Liver (tissue), 9 donors: ENCODE measurements around the gene ACD. TPM values are rescaled to one million over a fixed set of nuclear protein-coding genes. Genes with fewer than 3 reads are reported as not detected.

Experiments used
- DNase-seq: peaks from one replicate; pipeline ENCODE4 v3.0.0-alpha.2; 2017; ENCODE audit warnings: low spot score
- H3K27ac ChIP-seq, 2 donors: one replicate each; pipeline ENCODE4 v1.7.0; 2013; ENCODE audit warnings: inconsistent platforms in 2 of 2, low read length in 2 of 2, control low read depth in 1 of 2, low read depth in 1 of 2, mild to moderate bottlenecking in 1 of 2
- H3K27me3 ChIP-seq, 4 donors: one replicate each; pipeline versions ENCODE4 v1.6.1 to v1.7.0; 2013; ENCODE audit warnings: low read length in 3 of 4, inconsistent platforms in 1 of 4, mild to moderate bottlenecking in 1 of 4, moderate library complexity in 1 of 4; ENCODE audit not compliant: control insufficient read depth in 4 of 4, insufficient read depth in 4 of 4
- H3K36me3 ChIP-seq, 4 donors: one replicate each; pipeline versions ENCODE4 v1.6.1 to v1.7.0; 2013; ENCODE audit warnings: low read length in 3 of 4, mild to moderate bottlenecking in 3 of 4, low read depth in 1 of 4, moderate library complexity in 1 of 4; ENCODE audit not compliant: control insufficient read depth in 4 of 4, insufficient read depth in 3 of 4
- H3K4me1 ChIP-seq, 4 donors: one replicate each; pipeline versions ENCODE4 v1.6.1 to v1.7.0; 2013; ENCODE audit warnings: low read length in 3 of 4, mild to moderate bottlenecking in 3 of 4, moderate library complexity in 1 of 4; ENCODE audit not compliant: control insufficient read depth in 4 of 4, insufficient read depth in 4 of 4
- H3K4me3 ChIP-seq, 3 donors: one replicate each; pipeline versions ENCODE4 v1.6.1 to v1.7.0; 2013; ENCODE audit warnings: low read length in 3 of 3, control low read depth in 1 of 3, low read depth in 1 of 3, mild to moderate bottlenecking in 1 of 3
- H3K9ac ChIP-seq, 2 donors: one replicate each; pipeline ENCODE4 v1.7.0; 2013; ENCODE audit warnings: low read length in 2 of 2, mild to moderate bottlenecking in 2 of 2, moderate library complexity in 2 of 2, control low read depth in 1 of 2, low read depth in 1 of 2
- H3K9me3 ChIP-seq, 4 donors: one replicate each; pipeline versions ENCODE4 v1.6.1 to v1.7.0; 2013; ENCODE audit warnings: low read length in 3 of 4; ENCODE audit not compliant: control insufficient read depth in 4 of 4
- ATF3 ChIP-seq: IDR thresholded peaks from 2 replicates; pipeline ENCODE4 v1.6.1; 2016; ENCODE audit warnings: antibody characterized with exemption
- EGR1 ChIP-seq, 2 donors: IDR thresholded peaks; 2 replicates each; pipeline ENCODE4 v1.6.1; 2016 to 2018; ENCODE audit warnings: antibody characterized with exemption in 2 of 2, low read depth in 2 of 2
- FOXA1 ChIP-seq: IDR thresholded peaks from 2 replicates; pipeline ENCODE4 v1.6.1; 2016; ENCODE audit warnings: antibody characterized with exemption
- FOXA2 ChIP-seq: IDR thresholded peaks from 2 replicates; pipeline ENCODE4 v1.6.1; 2016; ENCODE audit warnings: antibody characterized with exemption
- GABPA ChIP-seq, 2 donors: IDR thresholded peaks in 1 of 2; conservative IDR thresholded peaks in 1 of 2; 2 replicates each; pipeline ENCODE4 v1.6.1; 2016; ENCODE audit warnings: antibody characterized with exemption in 2 of 2, mild to moderate bottlenecking in 1 of 2, moderate library complexity in 1 of 2
- HNF4A ChIP-seq, 2 donors: conservative IDR thresholded peaks; 2 replicates each; pipeline ENCODE4 v1.6.1; 2016; ENCODE audit warnings: antibody characterized with exemption in 2 of 2, mild to moderate bottlenecking in 2 of 2
- HNF4G ChIP-seq: IDR thresholded peaks from 2 replicates; pipeline ENCODE4 v1.6.1; 2016; ENCODE audit warnings: antibody characterized with exemption
- JUND ChIP-seq, 2 donors: IDR thresholded peaks; 2 replicates each; pipeline ENCODE4 v1.6.1; 2016; ENCODE audit warnings: antibody characterized with exemption in 2 of 2
- MAX ChIP-seq: IDR thresholded peaks from 2 replicates; pipeline ENCODE4 v1.6.1; 2016; ENCODE audit warnings: antibody characterized with exemption
- NR2F2 ChIP-seq: IDR thresholded peaks from 2 replicates; pipeline ENCODE4 v1.6.1; 2016; ENCODE audit warnings: antibody characterized with exemption
- RAD21 ChIP-seq, 2 donors: IDR thresholded peaks; 2 replicates each; pipeline ENCODE4 v1.6.1; 2016; ENCODE audit warnings: antibody characterized with exemption in 2 of 2, mild to moderate bottlenecking in 2 of 2
- RXRA ChIP-seq, 2 donors: IDR thresholded peaks; 2 replicates each; pipeline ENCODE4 v1.6.1; 2017 to 2018; ENCODE audit warnings: antibody characterized with exemption in 2 of 2, mild to moderate bottlenecking in 1 of 2
- SP1 ChIP-seq: IDR thresholded peaks from 2 replicates; pipeline ENCODE4 v1.6.1; 2018; ENCODE audit warnings: antibody characterized with exemption, mild to moderate bottlenecking
- TAF1 ChIP-seq: conservative IDR thresholded peaks from 2 replicates; pipeline ENCODE4 v1.6.1; 2016; ENCODE audit warnings: antibody characterized with exemption, mild to moderate bottlenecking
- YY1 ChIP-seq: IDR thresholded peaks from 2 replicates; pipeline ENCODE4 v1.6.1; 2016; ENCODE audit warnings: antibody characterized with exemption, mild to moderate bottlenecking
- ZBTB33 ChIP-seq: IDR thresholded peaks from 2 replicates; pipeline ENCODE4 v1.6.1; 2016; ENCODE audit warnings: antibody characterized with exemption
- WGBS: extraction: QIAGEN DNeasy Blood & Tissue Kit; methylation state at CpG from one replicate; pipeline ENCODE4 v1.1.7; 2013; 5-methylcytosine and 5-hydroxymethylcytosine counted together
- polyA plus RNA-seq, 2 donors: library from polyadenylated mRNA; stranded (reverse) in 1 of 2; unstranded in 1 of 2; fragments of 200-250 nt in 1 of 2; fragments of >200 nt in 1 of 2; fragmentation: Nextera tagmentation in 1 of 2; extraction: Ambion mirVana in 1 of 2; gene quantifications; one replicate each; pipeline versions ENCODE4 v1.2.1 to v1.2.3, GENCODE V29; 2013 to 2015
- total RNA-seq, 2 donors: library from RNA; depleted of rRNA; stranded (reverse); fragments of >200 nt; gene quantifications; one replicate each; pipeline ENCODE4 v1.2.3, GENCODE V29; 2014
- TF ChIP-seq, protein P1 (sequence below): IDR thresholded peaks from 2 replicates; pipeline ENCODE4 v1.6.1; 2016; ENCODE audit warnings: antibody characterized with exemption, mild to moderate bottlenecking
- TF ChIP-seq, protein P2 (sequence below): fragments of 150-350 bp; IDR thresholded peaks from 2 replicates; pipeline ENCODE4 v1.5.1; 2017; ENCODE audit warnings: improper control_type of control experiment, low read depth, low read length; ENCODE audit not compliant: missing input control
- donor health status: healthy.
- donor health status: healthy.
- donor health status: healthy.
- donor health status: healthy.
- donor health status: healthy.

Gene ACD
- total and polyA plus RNA-seq, 4 donors: 4.3 to 5.6 (median 5.1) TPM

DNA sequence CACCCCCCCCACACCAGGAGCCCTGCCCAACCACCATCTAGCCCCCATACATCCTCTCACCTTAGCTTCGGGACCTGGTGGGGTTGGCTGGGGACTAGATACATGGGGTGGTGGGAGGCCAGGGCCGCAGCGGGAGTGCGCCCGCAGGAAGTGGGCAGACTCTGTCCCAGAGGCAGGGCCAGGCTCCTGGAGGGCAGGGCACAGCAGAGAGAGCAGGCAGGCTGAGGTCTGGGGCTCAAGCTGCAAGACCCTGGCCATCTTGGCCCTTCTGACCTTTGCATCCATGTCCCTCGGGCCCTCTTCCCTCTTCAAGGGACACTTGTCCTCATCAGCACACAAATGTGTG is 3.8 kb upstream of the ACD start (continued):
- TF ChIP-seq, protein P1, sequence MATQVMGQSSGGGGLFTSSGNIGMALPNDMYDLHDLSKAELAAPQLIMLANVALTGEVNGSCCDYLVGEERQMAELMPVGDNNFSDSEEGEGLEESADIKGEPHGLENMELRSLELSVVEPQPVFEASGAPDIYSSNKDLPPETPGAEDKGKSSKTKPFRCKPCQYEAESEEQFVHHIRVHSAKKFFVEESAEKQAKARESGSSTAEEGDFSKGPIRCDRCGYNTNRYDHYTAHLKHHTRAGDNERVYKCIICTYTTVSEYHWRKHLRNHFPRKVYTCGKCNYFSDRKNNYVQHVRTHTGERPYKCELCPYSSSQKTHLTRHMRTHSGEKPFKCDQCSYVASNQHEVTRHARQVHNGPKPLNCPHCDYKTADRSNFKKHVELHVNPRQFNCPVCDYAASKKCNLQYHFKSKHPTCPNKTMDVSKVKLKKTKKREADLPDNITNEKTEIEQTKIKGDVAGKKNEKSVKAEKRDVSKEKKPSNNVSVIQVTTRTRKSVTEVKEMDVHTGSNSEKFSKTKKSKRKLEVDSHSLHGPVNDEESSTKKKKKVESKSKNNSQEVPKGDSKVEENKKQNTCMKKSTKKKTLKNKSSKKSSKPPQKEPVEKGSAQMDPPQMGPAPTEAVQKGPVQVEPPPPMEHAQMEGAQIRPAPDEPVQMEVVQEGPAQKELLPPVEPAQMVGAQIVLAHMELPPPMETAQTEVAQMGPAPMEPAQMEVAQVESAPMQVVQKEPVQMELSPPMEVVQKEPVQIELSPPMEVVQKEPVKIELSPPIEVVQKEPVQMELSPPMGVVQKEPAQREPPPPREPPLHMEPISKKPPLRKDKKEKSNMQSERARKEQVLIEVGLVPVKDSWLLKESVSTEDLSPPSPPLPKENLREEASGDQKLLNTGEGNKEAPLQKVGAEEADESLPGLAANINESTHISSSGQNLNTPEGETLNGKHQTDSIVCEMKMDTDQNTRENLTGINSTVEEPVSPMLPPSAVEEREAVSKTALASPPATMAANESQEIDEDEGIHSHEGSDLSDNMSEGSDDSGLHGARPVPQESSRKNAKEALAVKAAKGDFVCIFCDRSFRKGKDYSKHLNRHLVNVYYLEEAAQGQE: no peak
- TF ChIP-seq FOXA1 (no peak), TAF1 (no peak), RAD21 (IDR thresholded peaks at IDR 0.05) (no peak)

GRCh38 chr16:67663151-67663876 is 3.3 kb upstream of the ACD start:
- Histone ChIP-seq H3K27me3 (no peaks in the 10 kb centered on the region), H3K4me1 (peaks cover 23 to 75% (median 56%) of the 10 kb centered on the region in 4 donors), H3K36me3 (no peaks in the 10 kb centered on the region), H3K27ac (peak overlapping the region; percentile 58 to 71), H3K4me3 (no peak overlapping the region), H3K9me3 (no peaks in the 10 kb centered on the region), H3K9ac (peak overlapping the region in 1 of 2 donors; percentile 40)
- no peak for DNase-seq
- WGBS: 54% methylated on average over 25 of the region's 25 CpGs
- TF ChIP-seq ZBTB33 (no peak), JUND (IDR thresholded peaks at IDR 0.05) (no peak), FOXA1 (no peak), GABPA (IDR thresholded peaks at IDR 0.05 in 1 of 2, conservative IDR thresholded peaks at IDR 0.05 in 1 of 2) (no peak), HNF4G (no peak), SP1 (peak; percentile 60), RAD21 (IDR thresholded peaks at IDR 0.05) (peak in 1 of 2 donors; percentile 19), NR2F2 (no peak), YY1 (no peak), EGR1 (IDR thresholded peaks at IDR 0.05; ENCODE audit: low read depth in 2 of 2) (no peak), MAX (no peak), RXRA (IDR thresholded peaks at IDR 0.05) (peak; percentile 63 to 67), TAF1 (no peak), HNF4A (conservative IDR thresholded peaks at IDR 0.05) (peak; percentile 80 to 86), FOXA2 (no peak), ATF3 (no peak)
- TF ChIP-seq, protein P2, sequence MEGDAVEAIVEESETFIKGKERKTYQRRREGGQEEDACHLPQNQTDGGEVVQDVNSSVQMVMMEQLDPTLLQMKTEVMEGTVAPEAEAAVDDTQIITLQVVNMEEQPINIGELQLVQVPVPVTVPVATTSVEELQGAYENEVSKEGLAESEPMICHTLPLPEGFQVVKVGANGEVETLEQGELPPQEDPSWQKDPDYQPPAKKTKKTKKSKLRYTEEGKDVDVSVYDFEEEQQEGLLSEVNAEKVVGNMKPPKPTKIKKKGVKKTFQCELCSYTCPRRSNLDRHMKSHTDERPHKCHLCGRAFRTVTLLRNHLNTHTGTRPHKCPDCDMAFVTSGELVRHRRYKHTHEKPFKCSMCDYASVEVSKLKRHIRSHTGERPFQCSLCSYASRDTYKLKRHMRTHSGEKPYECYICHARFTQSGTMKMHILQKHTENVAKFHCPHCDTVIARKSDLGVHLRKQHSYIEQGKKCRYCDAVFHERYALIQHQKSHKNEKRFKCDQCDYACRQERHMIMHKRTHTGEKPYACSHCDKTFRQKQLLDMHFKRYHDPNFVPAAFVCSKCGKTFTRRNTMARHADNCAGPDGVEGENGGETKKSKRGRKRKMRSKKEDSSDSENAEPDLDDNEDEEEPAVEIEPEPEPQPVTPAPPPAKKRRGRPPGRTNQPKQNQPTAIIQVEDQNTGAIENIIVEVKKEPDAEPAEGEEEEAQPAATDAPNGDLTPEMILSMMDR: peak; percentile 16
- TF ChIP-seq, protein P1: no peak
